HUES6 (cell line): ENCODE measurements around the gene GATAD2B.

Experiments
- H3K27ac ChIP-seq: 2 replicates; pipeline ENCODE4 v1.7.0; 2013; ENCODE audit warnings: low read depth, mild to moderate bottlenecking, low read length, inconsistent platforms
- H3K27me3 ChIP-seq: 2 replicates; pipeline ENCODE4 v1.6.1; 2013; ENCODE audit warnings: low read length; ENCODE audit not compliant: control insufficient read depth, insufficient read depth
- H3K36me3 ChIP-seq: 2 replicates; pipeline ENCODE4 v1.6.1; 2013; ENCODE audit warnings: low read length; ENCODE audit not compliant: control insufficient read depth, insufficient read depth
- H3K4me1 ChIP-seq: 2 replicates; pipeline ENCODE4 v1.6.1; 2013; ENCODE audit warnings: low read length; ENCODE audit not compliant: control insufficient read depth, insufficient read depth
- H3K4me3 ChIP-seq: 2 replicates; pipeline ENCODE4 v1.5.1; 2013; ENCODE audit warnings: low read depth, low read length
- H3K9ac ChIP-seq: one replicate; pipeline ENCODE4 v1.6.1; 2013; ENCODE audit warnings: mild to moderate bottlenecking, low read length
- H3K9me3 ChIP-seq: 2 replicates; pipeline ENCODE4 v1.6.1; 2013; ENCODE audit warnings: low read depth, low read length; ENCODE audit not compliant: control insufficient read depth, insufficient read depth

GATAD2B gene

GRCh38 chr1:153938996-153939395 is 16.2 kb upstream of the GATAD2B start:
- H3K4me1 ChIP-seq = no peaks in the 10 kb centered on the region
- H3K27ac ChIP-seq = no peak overlapping the region
- H3K27me3 ChIP-seq = no peaks in the 10 kb centered on the region
- peaks cover 90% of the 10 kb centered on the region for H3K36me3 ChIP-seq
- H3K9me3 ChIP-seq = no peaks in the 10 kb centered on the region
- no peak overlapping the region for H3K9ac ChIP-seq
- no peak overlapping the region for H3K4me3 ChIP-seq

GRCh38 chr1:153937331-153937730 is 14.6 kb upstream of the GATAD2B start:
- Histone ChIP-seq H3K36me3 (peaks cover 92% of the 10 kb centered on the region), H3K4me1 (no peaks in the 10 kb centered on the region), H3K9me3 (no peaks in the 10 kb centered on the region), H3K27me3 (no peaks in the 10 kb centered on the region), H3K4me3 (no peak overlapping the region), H3K9ac (no peak overlapping the region), H3K27ac (no peak overlapping the region)

- Histone ChIP-seq H3K4me3 (no peak overlapping the region), H3K9me3 (no peaks in the 10 kb centered on the region), H3K9ac (no peak overlapping the region), H3K27ac (no peak overlapping the region), H3K36me3 (peaks cover 87% of the 10 kb centered on the region), H3K4me1 (no peaks in the 10 kb centered on the region), H3K27me3 (no peaks in the 10 kb centered on the region)
These were observed 13.4 kb upstream of the GATAD2B start for GRCh38 chr1:153936011-153936802.

DNA sequence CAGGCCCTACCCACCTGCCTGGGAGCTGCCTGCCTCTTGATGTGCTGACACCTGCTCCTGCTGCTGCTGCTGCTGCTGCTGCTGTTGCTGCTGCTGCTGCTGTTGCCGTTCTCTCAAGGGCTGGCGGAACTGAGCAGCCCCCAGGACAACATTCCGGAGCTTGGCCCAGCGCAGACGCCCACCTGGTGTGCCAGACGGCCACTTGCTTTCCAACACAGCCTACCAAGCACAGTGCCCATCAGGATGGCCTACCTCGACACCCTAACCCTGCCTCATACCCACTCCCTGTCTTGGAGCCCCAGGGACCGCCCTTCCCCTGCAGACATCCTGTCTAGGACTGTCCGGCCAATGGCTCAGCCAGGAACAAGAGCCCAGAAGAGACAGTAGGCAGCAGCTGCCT is 12.0 kb upstream of the GATAD2B start:
- no peak overlapping the region for H3K9ac ChIP-seq
- H3K9me3 ChIP-seq = no peaks in the 10 kb centered on the region
- H3K4me1 ChIP-seq = no peaks in the 10 kb centered on the region
- H3K27me3 ChIP-seq = no peaks in the 10 kb centered on the region
- no peak overlapping the region for H3K27ac ChIP-seq
- H3K4me3 ChIP-seq = no peak overlapping the region
- H3K36me3 ChIP-seq = peaks cover 87% of the 10 kb centered on the region

GRCh38 chr1:153933955-153934354 is 11.2 kb upstream of the GATAD2B start:
- Histone ChIP-seq H3K27me3 (no peaks in the 10 kb centered on the region), H3K36me3 (peaks cover 85% of the 10 kb centered on the region), H3K4me1 (no peaks in the 10 kb centered on the region), H3K9ac (no peak overlapping the region), H3K4me3 (no peak overlapping the region), H3K9me3 (no peaks in the 10 kb centered on the region), H3K27ac (no peak overlapping the region)

- H3K4me3 ChIP-seq = no peak overlapping the region
- H3K4me1 ChIP-seq = no peaks in the 10 kb centered on the region
- peaks cover 82% of the 10 kb centered on the region for H3K36me3 ChIP-seq
- H3K9ac ChIP-seq = no peak overlapping the region
- H3K27me3 ChIP-seq = no peaks in the 10 kb centered on the region
- no peak overlapping the region for H3K27ac ChIP-seq
- H3K9me3 ChIP-seq = no peaks in the 10 kb centered on the region
These were observed 10.7 kb upstream of the GATAD2B start for GRCh38 chr1:153933430-153933829.

DNA sequence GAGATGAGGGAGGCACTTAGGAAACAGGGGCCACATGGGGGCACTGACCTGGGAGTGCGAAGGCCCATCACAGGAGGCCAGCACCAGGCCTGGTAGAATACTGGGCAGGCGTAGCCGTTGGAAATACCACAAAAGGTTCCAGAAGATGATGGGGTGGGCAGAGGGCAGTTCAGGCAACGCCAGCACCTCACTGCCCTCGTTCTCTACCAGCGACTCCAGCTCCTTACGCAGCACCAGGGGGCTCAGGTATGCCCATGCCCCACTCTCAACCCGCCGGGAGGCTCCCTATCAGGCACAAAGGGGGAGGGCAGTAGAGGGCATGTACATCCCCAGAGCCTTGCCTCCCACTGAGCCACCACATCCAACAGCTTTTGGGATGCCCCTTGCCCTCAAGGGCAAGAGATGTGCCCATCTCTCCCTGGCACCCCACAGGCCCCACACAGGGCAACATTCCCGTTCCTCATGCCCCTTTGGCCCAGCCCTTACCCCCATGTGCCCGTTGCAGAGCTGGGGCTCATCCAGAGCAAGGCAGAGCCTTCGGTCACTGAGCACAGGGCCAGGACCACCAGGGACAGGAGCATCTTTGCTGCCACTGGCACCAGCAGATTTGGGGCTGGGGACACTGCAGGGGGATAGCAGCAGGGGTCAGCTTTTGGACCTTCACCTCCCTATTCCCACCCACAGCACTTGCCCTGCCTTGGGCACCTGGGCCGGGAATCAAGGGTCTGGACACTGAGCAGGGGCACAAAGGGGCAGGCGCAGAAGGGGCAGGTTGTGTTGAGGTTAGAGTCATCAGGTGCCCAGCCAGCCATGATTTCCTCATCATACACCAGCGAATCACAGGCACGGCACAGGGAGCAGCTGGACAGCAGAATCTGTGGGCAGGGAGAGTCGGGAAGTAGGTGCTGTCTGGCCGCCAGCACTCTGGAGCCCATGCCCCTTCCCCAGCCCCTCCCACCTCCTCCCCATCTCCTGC is 9.7 kb upstream of the GATAD2B start:
- peaks cover 76% of the 10 kb centered on the region for H3K36me3 ChIP-seq
- H3K4me3 ChIP-seq = no peak overlapping the region
- no peaks in the 10 kb centered on the region for H3K4me1 ChIP-seq
- H3K9me3 ChIP-seq = no peaks in the 10 kb centered on the region
- no peak overlapping the region for H3K9ac ChIP-seq
- no peak overlapping the region for H3K27ac ChIP-seq
- H3K27me3 ChIP-seq = no peaks in the 10 kb centered on the region

GRCh38 chr1:153929981-153930948 is 7.5 kb upstream of the GATAD2B start:
- peaks cover 56% of the 10 kb centered on the region for H3K36me3 ChIP-seq
- H3K9me3 ChIP-seq = no peaks in the 10 kb centered on the region
- no peaks in the 10 kb centered on the region for H3K4me1 ChIP-seq
- no peak overlapping the region for H3K27ac ChIP-seq
- H3K4me3 ChIP-seq = no peak overlapping the region
- no peak overlapping the region for H3K9ac ChIP-seq
- H3K27me3 ChIP-seq = no peaks in the 10 kb centered on the region

DNA sequence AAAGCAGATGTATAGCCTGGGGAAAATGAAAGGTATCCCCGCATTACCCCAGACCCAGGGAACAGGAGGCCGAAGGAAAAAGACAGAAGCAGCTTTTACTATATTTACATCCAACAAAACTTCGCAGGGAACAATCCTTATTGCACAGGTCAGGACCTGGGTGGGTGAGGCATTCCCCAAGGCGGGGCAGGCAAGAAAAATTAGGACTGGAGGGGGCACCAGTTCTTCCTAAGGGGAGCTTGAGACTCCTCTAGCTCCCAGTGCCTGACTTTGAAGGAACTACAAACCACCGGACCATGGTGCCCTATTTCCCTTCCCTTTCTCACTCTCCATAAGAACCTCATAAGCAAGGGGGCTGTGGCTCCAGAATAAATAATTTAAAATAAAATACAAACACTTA is 6.7 kb upstream of the GATAD2B start:
- Histone ChIP-seq H3K9me3 (no peaks in the 10 kb centered on the region), H3K4me3 (no peak overlapping the region), H3K27me3 (no peaks in the 10 kb centered on the region), H3K27ac (no peak overlapping the region), H3K9ac (no peak overlapping the region), H3K36me3 (peaks cover 48% of the 10 kb centered on the region), H3K4me1 (no peaks in the 10 kb centered on the region)

- H3K27ac ChIP-seq = no peak overlapping the region
These were observed 6.1 kb upstream of the GATAD2B start for GRCh38 chr1:153928791-153929341.

More at GRCh38 chr1:153928791-153929341, 6.1 kb upstream of the GATAD2B start:
- Histone ChIP-seq H3K27me3 (no peaks in the 10 kb centered on the region), H3K4me1 (no peaks in the 10 kb centered on the region), H3K36me3 (peaks cover 42% of the 10 kb centered on the region), H3K9me3 (no peaks in the 10 kb centered on the region), H3K9ac (no peak overlapping the region), H3K4me3 (no peak overlapping the region)
